NT2/D1 (cell line): ENCODE results near the gene COQ3.

ENCODE experiments used
- SUZ12 ChIP-seq: IDR thresholded peaks from 2 replicates; pipeline ENCODE4 v1.6.1; 2011; ENCODE audit not compliant: insufficient read length, insufficient read depth; ENCODE audit errors: extremely low read depth
- ZNF274 ChIP-seq: IDR thresholded peaks from 2 replicates; pipeline ENCODE4 v1.6.1; 2011; ENCODE audit warnings: mild to moderate bottlenecking, low read depth, low read length

- no peak for TF ChIP-seq ZNF274
- no peak for TF ChIP-seq SUZ12
Observed at GRCh38 chr6:99424761-99425646, 31.0 kb upstream of the COQ3 start, which contains the start of gene PNISR.
